Type B pancreatic cell (in vitro differentiated cells): ENCODE data around the gene LONP2. TPM values are rescaled to one million over a fixed set of nuclear protein-coding genes. Genes with fewer than 3 reads are reported as not detected.
A peak's percentile ranks its signal among the peaks of the same experiment; 100 is the strongest.
"Not testable (repeated sequence)": the region's sequence is repeated elsewhere in the genome, so short reads cannot be mapped to it uniquely, and the experiment has no call there.

Experiments used
- DNase-seq: peaks from one replicate; pipeline ENCODE4 v3.0.0; 2021; ENCODE audit warnings: mixed read lengths; ENCODE audit not compliant: unreplicated experiment; ENCODE audit errors: extremely low spot score
- H3K27ac Mint-ChIP-seq: 2 replicates; pipeline ENCODE4 v1.8.0; 2021; ENCODE audit warnings: mild to moderate bottlenecking, mixed read lengths
- H3K27me3 Mint-ChIP-seq: 2 replicates; pipeline ENCODE4 v1.8.0; 2021; ENCODE audit warnings: mixed read lengths
- H3K36me3 Mint-ChIP-seq: 2 replicates; pipeline ENCODE4 v1.8.0; 2021; ENCODE audit warnings: mixed read lengths
- H3K4me1 Mint-ChIP-seq: one replicate; pipeline ENCODE4 v1.8.0; 2021; ENCODE audit warnings: mixed read lengths; ENCODE audit not compliant: unreplicated experiment
- H3K4me3 Mint-ChIP-seq: 2 replicates; pipeline ENCODE4 v1.8.0; 2021; ENCODE audit warnings: mild to moderate bottlenecking, mixed read lengths
- H3K9me3 Mint-ChIP-seq: 2 replicates; pipeline ENCODE4 v1.8.0; 2021; ENCODE audit warnings: mixed read lengths
- CTCF ChIP-seq: fragments of 200-600 bp; sonication (generic); conservative IDR thresholded peaks from 2 replicates; pipeline ENCODE4 v1.5.0; 2021; ENCODE audit warnings: antibody characterized with exemption, mild to moderate bottlenecking
- total RNA-seq: library from RNA; stranded (reverse); gene quantifications from 2 replicates; pipeline ENCODE4 v1.2.1, GENCODE V29; 2021; ENCODE audit warnings: low replicate concordance

The LONP2 gene
- total RNA-seq, 1 donor from 2014 or later, result 65.5 TPM

- Mint-ChIP-seq H3K27me3 (no peaks in the 10 kb centered on the region), H3K4me3 (peak overlapping the region; percentile 86), H3K4me1 (peaks cover 50% of the 10 kb centered on the region), H3K27ac (peak overlapping the region; percentile 94), H3K36me3 (peaks cover 11% of the 10 kb centered on the region), H3K9me3 (no peaks in the 10 kb centered on the region)
- TF ChIP-seq CTCF, result no peak
- no peak for DNase-seq
Measured at GRCh38 chr16:48366165-48367093, 122.3 kb downstream of the LONP2 start.

- peak overlapping the region; percentile 94 for H3K27ac Mint-ChIP-seq
- DNase-seq, result no peak
- peaks cover 5% of the 10 kb centered on the region for H3K36me3 Mint-ChIP-seq
- no peaks in the 10 kb centered on the region for H3K27me3 Mint-ChIP-seq
- H3K4me3 Mint-ChIP-seq, result no peak overlapping the region
- H3K4me1 Mint-ChIP-seq, result peaks cover 47% of the 10 kb centered on the region
- no peaks in the 10 kb centered on the region for H3K9me3 Mint-ChIP-seq
- TF ChIP-seq CTCF, result no peak
Measured at GRCh38 chr16:48367441-48368049, 123.4 kb downstream of the LONP2 start.

GRCh38 chr16:48369765-48370164, 125.7 kb downstream of the LONP2 start:
- Mint-ChIP-seq H3K36me3 (no peaks in the 10 kb centered on the region), H3K4me1 (peaks cover 36% of the 10 kb centered on the region), H3K9me3 (no peaks in the 10 kb centered on the region), H3K27me3 (no peaks in the 10 kb centered on the region), H3K27ac (peak overlapping the region; percentile 29), H3K4me3 (no peak overlapping the region)
- TF ChIP-seq CTCF, result no peak
- no peak for DNase-seq

GRCh38 chr16:48370229-48370628, 126.1 kb downstream of the LONP2 start:
- H3K36me3 Mint-ChIP-seq, result no peaks in the 10 kb centered on the region
- no peaks in the 10 kb centered on the region for H3K27me3 Mint-ChIP-seq
- H3K9me3 Mint-ChIP-seq, result no peaks in the 10 kb centered on the region
- peak overlapping the region; percentile 29 for H3K27ac Mint-ChIP-seq
- peaks cover 32% of the 10 kb centered on the region for H3K4me1 Mint-ChIP-seq
- DNase-seq, result no peak
- no peak for TF ChIP-seq CTCF
- H3K4me3 Mint-ChIP-seq, result no peak overlapping the region

GRCh38 chr16:48370668-48371392, 126.7 kb downstream of the LONP2 start:
- not testable (repeated sequence) for H3K27ac Mint-ChIP-seq

More at GRCh38 chr16:48370668-48371392, 126.7 kb downstream of the LONP2 start:
- H3K4me1 Mint-ChIP-seq, result peaks cover 27% of the 10 kb centered on the region
- not testable (repeated sequence) for DNase-seq, H3K27me3 Mint-ChIP-seq, H3K4me3 Mint-ChIP-seq, H3K9me3 Mint-ChIP-seq, H3K36me3 Mint-ChIP-seq
